DMS 273 treated with DMSO at 0.1 percent for 48 hours (cell line): ENCODE data around the gene HPSE.
"Not testable (repeated sequence)": the region's sequence is repeated elsewhere in the genome, so short reads cannot be mapped to it uniquely, and the experiment has no call there.

Experiments
- DNase-seq: peaks from one replicate; lab custom pipeline; 2025; lab: John Stamatoyannopoulos, UW

HPSE gene

GRCh38 chr4:83283181-83283580, 51.5 kb downstream of the HPSE start:
- no peak for DNase-seq

DNA sequence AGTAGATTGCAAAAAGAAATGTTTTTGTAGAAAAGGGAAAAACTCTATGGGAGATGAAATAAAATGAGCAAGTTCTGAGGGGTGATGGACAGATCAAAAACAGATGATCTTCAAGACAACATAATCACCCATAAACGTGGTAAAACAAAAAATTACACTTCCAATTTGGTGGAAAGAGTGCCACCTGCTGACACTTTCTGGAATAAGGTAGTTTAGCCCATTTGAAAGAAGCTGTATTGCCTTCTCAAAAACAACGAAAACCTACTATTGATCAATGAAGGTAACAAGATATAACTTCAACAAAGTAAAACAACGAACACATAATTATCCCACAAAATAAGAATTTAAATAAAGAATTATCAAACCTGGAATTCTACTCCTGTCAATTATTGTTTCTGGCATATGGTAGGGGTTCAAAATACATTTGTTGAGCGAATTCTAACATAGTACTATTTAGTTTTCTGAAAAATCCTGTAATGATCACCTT, 52.6 kb downstream of the HPSE start:
- no peak for DNase-seq

- DNase-seq: no peak
Observed at GRCh38 chr4:83281307-83281706, 53.3 kb downstream of the HPSE start.

GRCh38 chr4:83276299-83277040, 58.2 kb downstream of the HPSE start:
- DNase-seq: no peak

DNA sequence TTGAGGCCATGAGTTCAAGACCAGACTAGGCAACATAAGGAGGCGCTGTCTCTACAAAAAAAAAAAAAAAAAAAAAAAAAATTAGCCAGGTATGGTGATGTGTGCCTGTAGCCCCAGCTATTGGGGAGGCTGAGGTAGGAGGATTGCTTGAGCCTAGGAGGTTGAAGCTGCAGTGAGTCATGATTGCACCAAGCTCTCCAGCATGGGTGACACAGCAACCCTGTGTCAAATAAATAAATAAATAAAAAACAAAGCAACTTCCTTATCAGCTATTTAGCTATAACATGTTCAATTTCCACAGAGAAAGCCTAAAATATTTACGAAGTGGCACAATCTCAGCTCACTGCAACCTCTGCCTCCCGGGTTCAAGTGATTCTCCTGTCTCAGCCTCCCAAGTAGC, 60.7 kb downstream of the HPSE start:
- DNase-seq: not testable (repeated sequence)

DNA sequence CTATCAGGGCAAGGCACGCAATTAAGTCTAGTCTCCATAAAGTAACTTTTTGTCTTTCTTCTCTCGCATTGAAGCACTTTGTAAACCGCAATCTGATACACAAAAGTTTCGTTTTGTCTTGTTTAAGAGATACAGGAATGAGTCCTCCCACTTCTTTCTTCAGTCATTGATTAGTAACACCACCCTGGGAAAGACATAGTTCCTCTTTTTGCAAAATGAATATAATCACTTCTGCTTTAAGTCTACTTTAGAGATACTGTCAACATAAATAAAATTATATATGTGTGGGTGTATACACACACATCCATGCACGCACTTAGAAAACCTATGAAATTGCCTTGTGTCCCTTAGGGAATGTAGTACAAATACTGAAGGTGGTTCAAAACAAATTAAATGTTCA, 61.7 kb downstream of the HPSE start:
- DNase-seq: no peak

GRCh38 chr4:83269256-83269655, 65.4 kb downstream of the HPSE start:
- no peak for DNase-seq

DNA sequence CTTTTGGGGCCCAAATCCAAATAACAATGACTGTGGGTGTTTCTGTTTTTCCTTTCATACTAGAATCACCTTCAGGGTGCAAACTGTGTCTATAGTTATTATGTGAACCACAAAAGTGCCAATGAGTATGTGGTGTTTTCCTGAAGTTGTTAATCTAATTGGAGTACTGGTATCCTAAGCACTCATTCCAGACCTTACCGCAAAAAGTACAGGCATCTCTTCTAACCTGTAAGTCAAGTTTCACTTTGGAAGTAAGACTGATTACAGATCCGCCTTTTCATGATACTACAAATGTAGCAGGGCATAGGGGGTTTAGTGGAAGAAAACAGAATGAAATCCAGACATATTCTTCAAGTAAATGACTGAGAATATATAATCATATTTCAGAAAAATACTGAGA, 66.2 kb downstream of the HPSE start:
- no peak for DNase-seq

GRCh38 chr4:83267830-83268475, 66.7 kb downstream of the HPSE start:
- no peak for DNase-seq

- no peak for DNase-seq
Observed at GRCh38 chr4:83267121-83267829, 67.4 kb downstream of the HPSE start.

GRCh38 chr4:83266689-83267088, 68.0 kb downstream of the HPSE start:
- no peak for DNase-seq

- no peak for DNase-seq
Observed at GRCh38 chr4:83263106-83263505, 71.5 kb downstream of the HPSE start.

DNA sequence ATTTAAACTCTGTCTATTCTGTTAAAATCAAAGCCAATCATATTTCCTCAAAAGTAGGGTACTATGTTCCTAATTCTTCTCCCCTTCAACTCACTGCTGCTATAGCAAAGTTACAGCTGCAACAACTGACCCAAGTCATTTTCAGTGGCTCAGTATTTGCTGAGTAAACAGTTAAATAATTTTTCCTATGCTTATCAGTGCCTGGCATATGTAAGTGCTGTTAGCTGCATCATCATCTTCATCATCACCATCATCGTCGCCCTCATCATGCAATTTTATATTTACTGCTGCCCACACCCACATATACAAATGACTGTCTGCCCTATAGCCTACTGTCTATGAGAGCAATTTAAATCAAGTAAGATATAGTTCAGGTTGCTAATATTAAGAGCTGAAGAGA, 72.0 kb downstream of the HPSE start:
- DNase-seq: no peak

- DNase-seq: no peak
Observed at GRCh38 chr4:83261307-83261706, 73.3 kb downstream of the HPSE start.

DNA sequence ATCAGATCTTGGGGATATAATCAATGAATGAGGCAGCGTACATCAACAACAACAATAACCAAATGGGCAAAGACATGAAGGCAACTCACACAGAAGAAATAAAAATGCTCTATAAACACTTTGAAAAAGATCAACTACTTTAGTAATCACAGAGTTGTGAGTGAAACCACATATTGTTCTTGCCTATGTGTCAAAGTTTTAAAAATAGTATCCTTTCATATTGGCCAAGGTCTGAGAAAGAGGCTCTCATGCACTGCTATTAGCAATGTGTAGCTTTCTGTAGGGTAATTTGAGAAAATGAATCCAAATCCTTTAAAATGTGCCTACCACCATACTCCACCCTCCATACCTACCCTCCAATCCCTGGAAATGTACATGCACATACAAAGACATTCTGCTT, 75.1 kb downstream of the HPSE start:
- DNase-seq: no peak

- no peak for DNase-seq
Observed at GRCh38 chr4:83258461-83258860, 76.2 kb downstream of the HPSE start.

GRCh38 chr4:83257811-83258210, 76.8 kb downstream of the HPSE start:
- no peak for DNase-seq

DNA sequence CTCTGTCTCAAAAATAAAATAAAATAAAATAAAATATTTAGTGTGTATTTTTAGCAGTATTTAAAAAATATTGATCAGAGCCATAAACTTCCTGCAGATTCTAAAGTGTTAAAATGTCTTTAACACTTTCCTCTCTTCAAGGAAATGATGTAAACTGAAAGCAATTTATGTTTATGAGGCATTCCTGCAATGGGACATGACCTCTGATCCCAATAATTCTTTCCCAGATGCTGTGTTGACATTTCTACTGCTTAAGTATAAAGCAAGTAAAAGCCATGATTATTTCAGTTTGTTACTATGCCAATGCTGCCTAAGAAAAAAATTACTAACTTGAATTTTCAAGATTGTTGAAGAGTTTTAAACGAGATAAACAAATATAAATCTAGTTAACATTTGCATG, 79.1 kb downstream of the HPSE start:
- no peak for DNase-seq

DNA sequence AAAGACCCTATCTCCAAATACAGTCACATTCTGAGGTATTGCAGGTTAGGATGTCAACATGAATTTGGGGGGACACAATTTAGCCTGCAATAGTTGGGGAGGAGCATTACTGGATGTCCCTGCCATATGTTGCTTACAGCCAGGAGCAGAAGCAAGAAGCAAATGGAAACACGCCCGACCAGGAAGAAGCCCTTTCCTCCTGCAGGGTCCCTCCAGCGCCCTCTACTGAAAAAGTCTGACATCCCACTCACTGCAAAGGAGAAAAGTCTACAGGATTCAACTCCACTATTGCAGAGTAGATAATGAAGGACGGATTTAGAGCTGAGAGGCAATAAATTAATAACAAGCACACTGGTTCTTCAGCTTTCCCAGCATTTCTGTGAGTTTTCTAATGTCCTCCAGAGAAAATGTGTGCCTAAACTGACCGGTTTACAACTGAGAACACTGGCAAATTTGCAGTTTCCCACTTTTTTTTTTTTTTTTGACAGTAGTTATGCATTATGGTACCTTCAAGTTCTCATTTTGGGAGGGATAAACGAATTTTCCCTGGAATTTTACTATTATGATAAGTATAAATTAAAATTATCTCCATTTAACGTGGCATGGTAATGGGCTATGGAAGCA, 81.8 kb downstream of the HPSE start:
- peak; percentile 67 for DNase-seq

GRCh38 chr4:83251447-83251830, 83.2 kb downstream of the HPSE start:
- DNase-seq: no peak

- DNase-seq: no peak
Observed at GRCh38 chr4:83250687-83251446, 83.8 kb downstream of the HPSE start.

GRCh38 chr4:83248486-83248885, 86.2 kb downstream of the HPSE start:
- DNase-seq: no peak
